ENCODE results near the gene RUFY1. TPM values are rescaled to one million over a fixed set of nuclear protein-coding genes. Genes with fewer than 3 reads are reported as not detected.
A peak's percentile ranks its signal among the peaks of the same experiment; 100 is the strongest.
"Not testable (repeated sequence)": the region's sequence is repeated elsewhere in the genome, so short reads cannot be mapped to it uniquely, and the experiment has no call there.

Gene RUFY1, protein sequence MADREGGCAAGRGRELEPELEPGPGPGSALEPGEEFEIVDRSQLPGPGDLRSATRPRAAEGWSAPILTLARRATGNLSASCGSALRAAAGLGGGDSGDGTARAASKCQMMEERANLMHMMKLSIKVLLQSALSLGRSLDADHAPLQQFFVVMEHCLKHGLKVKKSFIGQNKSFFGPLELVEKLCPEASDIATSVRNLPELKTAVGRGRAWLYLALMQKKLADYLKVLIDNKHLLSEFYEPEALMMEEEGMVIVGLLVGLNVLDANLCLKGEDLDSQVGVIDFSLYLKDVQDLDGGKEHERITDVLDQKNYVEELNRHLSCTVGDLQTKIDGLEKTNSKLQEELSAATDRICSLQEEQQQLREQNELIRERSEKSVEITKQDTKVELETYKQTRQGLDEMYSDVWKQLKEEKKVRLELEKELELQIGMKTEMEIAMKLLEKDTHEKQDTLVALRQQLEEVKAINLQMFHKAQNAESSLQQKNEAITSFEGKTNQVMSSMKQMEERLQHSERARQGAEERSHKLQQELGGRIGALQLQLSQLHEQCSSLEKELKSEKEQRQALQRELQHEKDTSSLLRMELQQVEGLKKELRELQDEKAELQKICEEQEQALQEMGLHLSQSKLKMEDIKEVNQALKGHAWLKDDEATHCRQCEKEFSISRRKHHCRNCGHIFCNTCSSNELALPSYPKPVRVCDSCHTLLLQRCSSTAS
- total RNA-seq, result 10 to 100 TPM; 56.2 to 86.3 TPM

DNA sequence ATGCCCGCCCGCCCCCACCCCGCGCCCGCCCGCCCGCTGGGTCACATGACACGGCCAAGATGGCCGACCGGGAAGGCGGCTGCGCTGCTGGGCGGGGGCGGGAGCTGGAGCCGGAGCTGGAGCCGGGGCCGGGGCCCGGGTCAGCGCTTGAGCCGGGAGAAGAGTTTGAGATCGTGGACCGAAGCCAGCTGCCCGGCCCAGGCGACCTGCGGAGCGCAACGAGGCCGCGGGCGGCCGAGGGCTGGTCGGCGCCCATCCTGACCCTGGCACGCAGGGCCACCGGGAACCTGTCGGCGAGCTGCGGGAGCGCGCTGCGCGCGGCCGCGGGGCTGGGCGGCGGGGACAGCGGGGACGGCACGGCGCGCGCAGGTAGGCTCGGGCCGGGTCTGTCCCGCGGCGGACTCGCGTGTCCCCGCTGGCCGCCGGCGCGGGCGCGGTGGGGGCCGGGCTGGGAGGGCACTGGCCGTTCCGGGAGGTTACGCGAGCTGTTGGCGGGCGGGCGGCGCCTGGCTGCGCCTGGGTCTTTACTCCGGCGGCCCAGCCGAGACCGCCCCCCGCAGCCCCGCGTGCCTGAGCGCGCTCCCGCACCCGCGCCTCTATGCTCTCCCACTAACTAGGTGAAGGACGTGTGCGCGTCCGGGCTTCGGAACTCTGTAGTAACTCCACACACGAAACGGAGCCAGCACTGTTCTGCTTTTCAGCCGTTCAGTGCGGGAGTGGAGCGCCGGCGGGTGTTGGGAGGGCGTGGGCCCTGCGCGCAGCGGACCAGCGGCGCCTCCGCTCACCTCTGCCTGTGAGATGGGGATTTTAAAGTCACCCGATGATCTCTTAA is at the start of gene RUFY1:
RUFY1 (plus strand) TSS at position 44 of the 832 bp plus-strand sequence; CDS start at position 60, 16 bp downstream.
- Histone ChIP-seq H3K27me3 (replicated peaks; ENCODE audit: insufficient read depth) (no peaks in the 10 kb centered on the region), H3K4me3 (peak within 1 kb of the TSS; percentile 98), H3K9me3 (no peaks in the 10 kb centered on the region), H3K27ac (peak within 1 kb of the TSS; percentile 89 to 95), H3K4me1 (ENCODE audit: control insufficient read depth in 1 of 2, low read depth in 2 of 2) (peaks cover 13 to 30% of the 10 kb centered on the region in 2 donors), H3K36me3 (no peaks in the 10 kb centered on the region)
- TF ChIP-seq, protein P1, sequence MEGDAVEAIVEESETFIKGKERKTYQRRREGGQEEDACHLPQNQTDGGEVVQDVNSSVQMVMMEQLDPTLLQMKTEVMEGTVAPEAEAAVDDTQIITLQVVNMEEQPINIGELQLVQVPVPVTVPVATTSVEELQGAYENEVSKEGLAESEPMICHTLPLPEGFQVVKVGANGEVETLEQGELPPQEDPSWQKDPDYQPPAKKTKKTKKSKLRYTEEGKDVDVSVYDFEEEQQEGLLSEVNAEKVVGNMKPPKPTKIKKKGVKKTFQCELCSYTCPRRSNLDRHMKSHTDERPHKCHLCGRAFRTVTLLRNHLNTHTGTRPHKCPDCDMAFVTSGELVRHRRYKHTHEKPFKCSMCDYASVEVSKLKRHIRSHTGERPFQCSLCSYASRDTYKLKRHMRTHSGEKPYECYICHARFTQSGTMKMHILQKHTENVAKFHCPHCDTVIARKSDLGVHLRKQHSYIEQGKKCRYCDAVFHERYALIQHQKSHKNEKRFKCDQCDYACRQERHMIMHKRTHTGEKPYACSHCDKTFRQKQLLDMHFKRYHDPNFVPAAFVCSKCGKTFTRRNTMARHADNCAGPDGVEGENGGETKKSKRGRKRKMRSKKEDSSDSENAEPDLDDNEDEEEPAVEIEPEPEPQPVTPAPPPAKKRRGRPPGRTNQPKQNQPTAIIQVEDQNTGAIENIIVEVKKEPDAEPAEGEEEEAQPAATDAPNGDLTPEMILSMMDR (IDR thresholded peaks at IDR 0.05), result peak; percentile 4
- DNase-seq (ENCODE audit: low spot score), result no peak
- ATAC-seq (ENCODE audit: insufficient number of reproducible peaks, low FRiP score, low read depth), result peak; percentile 52

DNA sequence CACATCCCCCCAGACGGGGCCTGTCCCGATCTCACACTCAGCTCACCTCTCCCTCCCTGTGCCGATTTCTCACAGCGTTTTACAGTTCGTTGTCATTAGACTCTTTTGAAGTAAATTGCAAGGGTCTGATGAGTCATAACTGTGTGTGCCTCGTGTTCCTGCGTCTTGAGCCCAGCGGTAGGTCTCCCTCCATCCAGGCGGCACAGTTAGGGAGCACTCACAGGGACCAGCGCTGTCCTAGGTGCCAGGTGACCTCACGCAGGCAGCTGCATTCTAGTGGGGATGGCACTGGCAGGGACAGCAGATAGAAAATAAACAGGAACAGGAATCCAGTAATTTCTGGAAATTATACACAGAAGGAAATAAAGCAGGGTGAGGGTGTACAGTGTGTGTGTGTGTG is 48.4 kb upstream of the RUFY1 start:
- H3K27me3 ChIP-seq (replicated peaks; ENCODE audit: insufficient read depth); H3K36me3 ChIP-seq; H3K27ac ChIP-seq; DNase-seq (ENCODE audit: low spot score); H3K4me3 ChIP-seq; H3K9me3 ChIP-seq; H3K4me1 ChIP-seq (ENCODE audit: control insufficient read depth in 1 of 2, low read depth in 2 of 2); ATAC-seq (ENCODE audit: insufficient number of reproducible peaks, low FRiP score, low read depth): not testable (repeated sequence)

DNA sequence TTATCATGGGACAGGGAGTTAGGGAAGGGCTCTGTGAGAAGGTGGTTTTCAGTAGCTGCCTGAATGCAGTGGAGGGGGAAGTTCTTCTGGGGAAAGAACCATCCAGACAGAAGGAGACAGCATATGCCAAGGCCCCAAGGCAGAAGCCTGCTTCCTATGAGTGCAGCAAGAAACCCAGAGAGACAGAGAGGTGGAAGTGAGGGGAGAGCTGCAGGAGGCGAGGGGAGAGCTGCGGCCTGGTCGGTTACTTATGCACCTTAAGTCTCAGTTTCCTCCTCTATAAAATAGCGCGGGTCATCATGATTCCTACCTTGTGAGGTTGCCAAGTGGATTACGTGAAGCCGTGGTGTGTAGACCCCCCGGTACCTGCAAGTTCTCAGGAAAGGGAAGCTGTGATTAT is 47.9 kb upstream of the RUFY1 start:
- H3K4me3 ChIP-seq; H3K36me3 ChIP-seq; H3K9me3 ChIP-seq; H3K27me3 ChIP-seq (replicated peaks; ENCODE audit: insufficient read depth); H3K27ac ChIP-seq; ATAC-seq (ENCODE audit: insufficient number of reproducible peaks, low FRiP score, low read depth); H3K4me1 ChIP-seq (ENCODE audit: control insufficient read depth in 1 of 2, low read depth in 2 of 2); DNase-seq (ENCODE audit: low spot score): not testable (repeated sequence)

DNA sequence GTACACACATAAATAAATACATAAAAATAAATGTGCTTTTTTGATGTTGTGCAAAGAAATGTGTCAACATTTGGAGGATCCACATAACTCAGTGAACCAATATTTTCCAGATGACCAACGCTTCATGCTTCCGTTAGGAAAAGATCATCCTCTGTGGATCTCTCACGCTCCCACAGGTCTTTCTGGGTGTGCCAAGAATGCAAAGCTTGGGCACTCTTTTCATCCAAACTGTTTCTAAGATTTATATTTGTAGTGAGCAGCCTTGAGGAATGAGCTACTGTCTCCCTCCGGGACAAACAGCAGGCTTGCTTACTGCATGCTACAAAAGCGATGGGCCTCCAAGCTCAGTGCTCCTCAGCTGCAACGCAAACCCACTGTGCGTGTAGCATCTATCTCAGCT is 46.2 kb upstream of the RUFY1 start:
- Histone ChIP-seq H3K36me3 (no peaks in the 10 kb centered on the region), H3K27ac (no peak overlapping the region), H3K4me1 (ENCODE audit: control insufficient read depth in 1 of 2, low read depth in 2 of 2) (no peaks in the 10 kb centered on the region), H3K27me3 (replicated peaks; ENCODE audit: insufficient read depth) (no peaks in the 10 kb centered on the region), H3K4me3 (no peak overlapping the region), H3K9me3 (no peaks in the 10 kb centered on the region)
- TF ChIP-seq, protein P1 (IDR thresholded peaks at IDR 0.05), result no peak
- ATAC-seq (ENCODE audit: insufficient number of reproducible peaks, low FRiP score, low read depth), result no peak
- no peak for DNase-seq (ENCODE audit: low spot score)

DNA sequence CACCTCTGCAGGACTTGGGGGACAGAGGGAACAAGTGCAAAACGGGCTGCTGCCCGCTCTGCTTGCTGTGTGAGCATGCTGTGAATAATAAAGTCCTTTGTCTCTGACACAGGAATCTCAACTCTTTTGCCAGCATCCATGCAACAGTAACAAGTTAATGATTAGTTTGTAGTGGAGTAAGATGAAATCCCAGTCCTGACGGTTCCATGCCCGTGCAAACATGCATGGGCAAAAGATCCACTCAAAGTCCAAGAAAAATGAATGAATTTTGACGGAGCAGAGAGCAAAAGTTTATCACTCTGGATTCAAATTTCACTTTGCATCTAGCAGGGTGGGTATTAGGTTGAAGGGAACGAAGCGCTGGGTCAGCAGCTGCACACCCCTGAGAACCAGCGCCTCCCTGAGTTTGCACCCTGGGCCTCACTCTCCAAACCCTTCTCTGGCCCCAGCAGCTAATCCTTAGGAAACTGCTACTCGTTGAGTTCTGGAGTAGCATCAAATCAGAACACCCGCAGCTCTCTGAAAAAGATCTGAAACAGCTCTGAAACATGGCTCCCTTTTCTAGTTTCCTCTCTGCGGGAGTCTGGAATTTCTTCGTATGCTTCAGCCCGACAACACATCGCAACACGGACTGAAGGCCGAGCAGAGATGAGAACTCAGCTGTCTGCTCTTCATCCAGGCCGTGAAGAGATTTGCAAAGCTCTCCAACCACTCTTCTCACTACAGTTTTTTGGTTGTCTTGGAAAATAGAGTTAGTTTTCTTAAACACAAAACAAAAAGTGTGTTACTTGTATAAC is 45.6 kb upstream of the RUFY1 start:
- Histone ChIP-seq H3K36me3 (no peaks in the 10 kb centered on the region), H3K4me1 (ENCODE audit: control insufficient read depth in 1 of 2, low read depth in 2 of 2) (no peaks in the 10 kb centered on the region), H3K9me3 (no peaks in the 10 kb centered on the region), H3K27me3 (replicated peaks; ENCODE audit: insufficient read depth) (no peaks in the 10 kb centered on the region), H3K4me3 (no peak overlapping the region), H3K27ac (no peak overlapping the region)
- TF ChIP-seq, protein P1 (IDR thresholded peaks at IDR 0.05), result no peak
- no peak for DNase-seq (ENCODE audit: low spot score)
- ATAC-seq (ENCODE audit: insufficient number of reproducible peaks, low FRiP score, low read depth), result no peak
